Endothelial cell of umbilical vein (primary cell): Measurements from ENCODE around the gene PPM1M. TPM values are rescaled to one million over a fixed set of nuclear protein-coding genes. Genes with fewer than 3 reads are reported as not detected.

Experiments used
- BruUV-seq: library from RNA; stranded (reverse); fragments of 400-500 nt; replicated peaks from 2 replicates; lab custom pipeline; 2021; lab: Mats Ljungman, UMichigan
- CTCF ChIA-PET: fragments of 300-600, 350-600 bp; sonication (Branson Sonifier 250); formaldehyde crosslinking; loops from one replicate; lab custom pipeline; 2021; ENCODE audit warnings: antibody characterized with exemption, inconsistent platforms; lab: Charles Lee
- POLR2A ChIA-PET: fragments of 300-600, 350-600 bp; sonication (Branson Sonifier 250); formaldehyde crosslinking; loops from one replicate; lab custom pipeline; 2021; ENCODE audit warnings: antibody characterized with exemption, inconsistent platforms; lab: Charles Lee
- DNase-seq: peaks from one replicate; pipeline ENCODE4 v3.0.0-alpha.2; 2011; ENCODE audit warnings: low read depth, low spot score
- FAIRE-seq: peaks from 2 replicates; lab custom pipeline; 2011; peaks lifted over from hg19 to GRCh38; lab: Jason Lieb, UNC
- H2AFZ ChIP-seq: 2 replicates; pipeline ENCODE4 v1.6.0; 2012; ENCODE audit warnings: low read depth, low read length, control low read depth, inconsistent platforms
- H3K27ac ChIP-seq: 2 replicates; pipeline ENCODE4 v1.5.1; 2011; ENCODE audit warnings: low read depth, mild to moderate bottlenecking, control low read depth, low read length, moderate library complexity; ENCODE audit not compliant: insufficient read depth
- H3K27me3 ChIP-seq, 2 experiments: 2 replicates each; pipeline versions ENCODE4 v1.6.0 to v1.6.1; 2011; ENCODE audit warnings: low read length in 2 of 2, mixed read lengths in 1 of 2; ENCODE audit not compliant: control insufficient read depth in 2 of 2, insufficient read depth in 2 of 2
- H3K36me3 ChIP-seq, 2 experiments: 2 replicates in 1 of 2; 3 replicates in 1 of 2; pipeline ENCODE4 v1.5.1; 2011; ENCODE audit warnings: low read length in 2 of 2, mild to moderate bottlenecking in 1 of 2, moderate library complexity in 1 of 2; ENCODE audit not compliant: control insufficient read depth in 2 of 2, insufficient read depth in 2 of 2; ENCODE audit errors: extremely low read depth in 1 of 2
- H3K4me1 ChIP-seq: 3 replicates; pipeline ENCODE4 v1.5.1; 2011; ENCODE audit warnings: mild to moderate bottlenecking, low read length; ENCODE audit not compliant: control insufficient read depth, insufficient read depth; ENCODE audit errors: extremely low read depth
- H3K4me2 ChIP-seq: 2 replicates; pipeline ENCODE4 v1.6.1; 2011; ENCODE audit warnings: low read length, control low read depth, mixed read lengths; ENCODE audit not compliant: insufficient read depth
- H3K4me3 ChIP-seq, 3 experiments: fragments of 200-600 bp in 1 of 3; sonication (generic), shearing (Covaris generic) in 1 of 3; replicated peaks in 1 of 3; 2 replicates each; pipeline ENCODE4 v1.5.1; 2011 to 2016; ENCODE audit warnings: control low read depth in 3 of 3, low read length in 3 of 3, mild to moderate bottlenecking in 2 of 3, inconsistent platforms in 1 of 3, low read depth in 1 of 3, moderate library complexity in 1 of 3; ENCODE audit not compliant: insufficient read depth in 1 of 3
- H3K79me2 ChIP-seq: 2 replicates; pipeline ENCODE4 v1.6.0; 2012; ENCODE audit warnings: low read length, inconsistent platforms; ENCODE audit not compliant: control insufficient read depth, insufficient read depth
- H3K9ac ChIP-seq: replicated peaks from 2 replicates; pipeline ENCODE3; 2011; ENCODE audit warnings: low read length, control low read depth; ENCODE audit not compliant: insufficient read depth; ENCODE audit errors: extremely low read depth
- H3K9me1 ChIP-seq: replicated peaks from 3 replicates; pipeline ENCODE4 v1.6.0; 2011; ENCODE audit warnings: mild to moderate bottlenecking, low read length; ENCODE audit not compliant: control insufficient read depth, insufficient read depth; ENCODE audit errors: extremely low read depth
- H3K9me3 ChIP-seq: replicated peaks from 2 replicates; pipeline ENCODE4 v1.5.1; 2012; ENCODE audit warnings: low read length, inconsistent platforms; ENCODE audit not compliant: control insufficient read depth, insufficient read depth
- H4K20me1 ChIP-seq: replicated peaks from 2 replicates; pipeline ENCODE3; 2011; ENCODE audit warnings: mild to moderate bottlenecking, low read length; ENCODE audit not compliant: control insufficient read depth, insufficient read depth; ENCODE audit errors: extremely low read depth
- CTCF ChIP-seq, 2 donors: IDR thresholded peaks; 1 replicate in 1 of 2; 2 replicates in 1 of 2; pipeline ENCODE4 v1.5.1; 2011; ENCODE audit warnings: low read length in 2 of 2, mild to moderate bottlenecking in 2 of 2, moderate library complexity in 2 of 2, control low read depth in 1 of 2, inconsistent platforms in 1 of 2, low read depth in 1 of 2; ENCODE audit not compliant: insufficient read depth in 1 of 2; ENCODE audit errors: extremely low read depth in 1 of 2
- EZH2 ChIP-seq: IDR thresholded peaks from 2 replicates; pipeline ENCODE4 v1.6.1; 2012; ENCODE audit warnings: borderline replicate concordance, low read depth, mild to moderate bottlenecking, moderate library complexity, low read length, inconsistent platforms; ENCODE audit not compliant: severe bottlenecking
- FOS ChIP-seq: IDR thresholded peaks from 2 replicates; pipeline ENCODE4 v1.6.1; 2011; ENCODE audit warnings: mild to moderate bottlenecking, low read length, moderate library complexity, borderline replicate concordance; ENCODE audit not compliant: insufficient read depth
- GATA2 ChIP-seq: IDR thresholded peaks from 2 replicates; pipeline ENCODE4 v1.7.0; 2011; ENCODE audit warnings: low read depth, mild to moderate bottlenecking, moderate library complexity, mixed read lengths, low read length; ENCODE audit not compliant: insufficient read length, insufficient read depth
- JUN ChIP-seq: IDR thresholded peaks from 2 replicates; pipeline ENCODE4 v1.6.1; 2011; ENCODE audit warnings: borderline replicate concordance, low read depth; ENCODE audit not compliant: insufficient read length, insufficient read depth
- MAX ChIP-seq: IDR thresholded peaks from 2 replicates; pipeline ENCODE4 v1.6.1; 2011; ENCODE audit not compliant: insufficient read depth, insufficient read length
- MYC ChIP-seq: IDR thresholded peaks from one replicate; pipeline ENCODE4 v1.6.1; 2011; ENCODE audit warnings: mild to moderate bottlenecking, low read depth, low read length
- POLR2A ChIP-seq: IDR thresholded peaks from 2 replicates; pipeline ENCODE4 v1.6.1; 2012; ENCODE audit warnings: low read depth, mild to moderate bottlenecking, control low read depth, low read length
- POLR2AphosphoS5 ChIP-seq: IDR thresholded peaks from 2 replicates; pipeline ENCODE4 v1.6.1; 2012; ENCODE audit warnings: low read depth, mild to moderate bottlenecking, control low read depth, low read length, moderate library complexity; ENCODE audit not compliant: insufficient read depth
- dilution Hi-C: fragments of 300-500 bp; cut with MboI; formaldehyde crosslinking; loops from one replicate; pipeline ENCODE4 v1.15.0; 2019; ENCODE audit warnings: low sequenced_read_pairs; ENCODE audit not compliant: extremely low pct_ligation_motif_present
- intact Hi-C: fragments of 100-400 bp; cut with micrococcal nuclease; formaldehyde crosslinking; loops from one replicate; pipeline ENCODE4 v1.10.0; 2022
- polyA plus RNA-seq, 4 experiments: library from polyadenylated mRNA; depleted of rRNA in 3 of 4; stranded (reverse) in 3 of 4; unstranded in 1 of 4; fragments of >200 nt; gene quantifications; 2 replicates each; pipeline versions ENCODE4 v1.2.1 to v1.2.3, GENCODE V29; 2011 to 2012; ENCODE audit warnings: missing spikeins in 1 of 4
- total RNA-seq: library from RNA; stranded (reverse); gene quantifications from 2 replicates; pipeline ENCODE4 v1.2.3, GENCODE V29; 2021

Gene PPM1M
- total and polyA plus RNA-seq, 2 donors (not counting 3 experiments of a cell fraction or from before 2014, with no cell fraction given) = 13.7 to 19.4 TPM

- Histone ChIP-seq H2AFZ (no peak overlapping the region), H3K4me1 (peaks cover 18% of the 10 kb centered on the region), H3K79me2 (peaks cover 34% of the 10 kb centered on the region), H3K9me3 (no peaks in the 10 kb centered on the region), H3K4me2 (no peak overlapping the region), H3K9ac (no peak overlapping the region), H3K9me1 (no peaks in the 10 kb centered on the region), H3K4me3 (no peak overlapping the region), H3K27ac (no peak overlapping the region), H3K27me3 (no peaks in the 10 kb centered on the region), H3K36me3 (peaks cover 37 to 51% of the 10 kb centered on the region in 2 experiments), H4K20me1 (no peaks in the 10 kb centered on the region)
- BruUV-seq = no TSS peak
- POLR2A ChIA-PET = no interaction called here
- TF ChIP-seq CTCF (IDR thresholded peaks at IDR 0.05; ENCODE audit: extremely low read depth in 1 of 2, insufficient read depth in 1 of 2, low read depth in 1 of 2, low read length in 2 of 2) (no peak), MAX (no peak), POLR2AphosphoS5 (no peak), FOS (no peak), MYC (no peak), JUN (no peak), EZH2 (no peak), GATA2 (no peak), POLR2A (no peak)
- dilution Hi-C loops (no loop called here), intact Hi-C loops (no loop called here)
- CTCF ChIA-PET = interaction anchor here (0.9 kb wide), 1 partner anchor 13 kb away, joined by 3 read pairs; no protein-coding TSS in a partner anchor
- FAIRE-seq = no peak
- no peak for DNase-seq
Measured at GRCh38 chr3:52256622-52257021, 11.1 kb downstream of the PPM1M start.
